B cell (primary cell): ENCODE data around the gene PIGB.

Source experiments
- CTCF ChIP-seq: fragments of 200-600 bp; IDR thresholded peaks from one replicate; pipeline ENCODE4 v1.8.0; 2022; ENCODE audit warnings: antibody characterized with exemption, mild to moderate bottlenecking
- EZH2 ChIP-seq: IDR thresholded peaks from 2 replicates; pipeline ENCODE4 v1.6.1; 2012; ENCODE audit warnings: borderline replicate concordance, low read depth, mild to moderate bottlenecking, moderate library complexity, low read length; ENCODE audit not compliant: insufficient read depth, poor library complexity, severe bottlenecking

DNA sequence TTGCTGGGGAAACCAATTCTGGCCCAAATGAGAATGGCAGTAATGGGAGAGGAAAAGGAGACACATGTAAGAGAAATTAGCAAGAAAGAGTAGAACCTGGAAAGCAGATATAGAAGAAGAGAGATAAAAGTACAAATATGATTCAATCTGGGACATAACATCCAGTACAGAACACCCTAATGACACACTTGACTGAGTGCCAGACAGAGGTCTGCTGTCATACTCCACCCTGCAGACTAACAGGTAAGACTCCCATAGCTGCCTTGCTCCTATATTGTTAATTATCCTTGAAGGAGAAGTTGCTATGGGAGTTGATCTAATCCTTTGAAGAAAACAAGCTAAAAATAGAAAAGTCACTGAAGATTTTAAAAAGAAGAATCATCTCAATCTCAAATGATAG is 68.0 kb downstream of the PIGB start:
- TF ChIP-seq CTCF = no peak
- no peak for TF ChIP-seq EZH2
